Subcutaneous adipose tissue (tissue), 4 donors: ENCODE data around the gene PRICKLE3. TPM values are rescaled to one million over a fixed set of nuclear protein-coding genes. Genes with fewer than 3 reads are reported as not detected.

Experiments used
- total RNA-seq, 4 donors: library from RNA; depleted of rRNA; stranded (reverse); fragments of >200 nt; gene quantifications; one replicate each; pipeline ENCODE4 v1.1.0, GENCODE V29; 2016
- TF ChIP-seq, protein P1 (sequence below): fragments of 450-650 bp; IDR thresholded peaks from one replicate; pipeline ENCODE4 v1.5.1; 2016; ENCODE audit warnings: low read depth, mild to moderate bottlenecking, control low read depth, antibody characterized with exemption, moderate library complexity

Gene PRICKLE3
- total RNA-seq, 4 donors from 2014 or later, result 10.7 to 19.4 (median 13.8) TPM

DNA sequence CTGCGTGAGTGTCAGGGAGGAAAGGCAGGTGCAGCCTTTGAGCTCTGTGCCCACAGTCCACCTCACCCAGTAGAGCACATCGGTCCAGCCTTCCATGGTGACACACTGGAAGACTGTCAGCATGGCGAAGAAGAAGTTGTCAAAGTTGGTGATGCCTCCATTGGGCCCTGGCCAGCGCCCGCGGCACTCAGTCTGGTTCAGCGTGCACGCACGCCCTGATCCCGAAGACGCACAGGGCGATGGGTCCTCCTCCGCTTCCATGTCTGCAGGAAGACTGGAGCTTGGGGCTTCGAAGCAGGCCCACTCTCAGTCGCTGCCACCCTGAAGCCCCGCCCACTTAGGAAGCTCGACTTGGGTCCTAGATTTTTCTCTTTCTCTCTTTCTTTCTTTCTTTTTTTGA lies 42.0 kb upstream of the PRICKLE3 start:
- TF ChIP-seq, protein P1, sequence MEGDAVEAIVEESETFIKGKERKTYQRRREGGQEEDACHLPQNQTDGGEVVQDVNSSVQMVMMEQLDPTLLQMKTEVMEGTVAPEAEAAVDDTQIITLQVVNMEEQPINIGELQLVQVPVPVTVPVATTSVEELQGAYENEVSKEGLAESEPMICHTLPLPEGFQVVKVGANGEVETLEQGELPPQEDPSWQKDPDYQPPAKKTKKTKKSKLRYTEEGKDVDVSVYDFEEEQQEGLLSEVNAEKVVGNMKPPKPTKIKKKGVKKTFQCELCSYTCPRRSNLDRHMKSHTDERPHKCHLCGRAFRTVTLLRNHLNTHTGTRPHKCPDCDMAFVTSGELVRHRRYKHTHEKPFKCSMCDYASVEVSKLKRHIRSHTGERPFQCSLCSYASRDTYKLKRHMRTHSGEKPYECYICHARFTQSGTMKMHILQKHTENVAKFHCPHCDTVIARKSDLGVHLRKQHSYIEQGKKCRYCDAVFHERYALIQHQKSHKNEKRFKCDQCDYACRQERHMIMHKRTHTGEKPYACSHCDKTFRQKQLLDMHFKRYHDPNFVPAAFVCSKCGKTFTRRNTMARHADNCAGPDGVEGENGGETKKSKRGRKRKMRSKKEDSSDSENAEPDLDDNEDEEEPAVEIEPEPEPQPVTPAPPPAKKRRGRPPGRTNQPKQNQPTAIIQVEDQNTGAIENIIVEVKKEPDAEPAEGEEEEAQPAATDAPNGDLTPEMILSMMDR, result no peak

- TF ChIP-seq, protein P1, result no peak
Measured at GRCh38 chrX:49227726-49228125, 41.6 kb upstream of the PRICKLE3 start.

GRCh38 chrX:49226946-49227345 lies 40.8 kb upstream of the PRICKLE3 start:
- TF ChIP-seq, protein P1, result no peak

GRCh38 chrX:49225858-49226257 lies 39.7 kb upstream of the PRICKLE3 start:
- TF ChIP-seq, protein P1, result no peak

DNA sequence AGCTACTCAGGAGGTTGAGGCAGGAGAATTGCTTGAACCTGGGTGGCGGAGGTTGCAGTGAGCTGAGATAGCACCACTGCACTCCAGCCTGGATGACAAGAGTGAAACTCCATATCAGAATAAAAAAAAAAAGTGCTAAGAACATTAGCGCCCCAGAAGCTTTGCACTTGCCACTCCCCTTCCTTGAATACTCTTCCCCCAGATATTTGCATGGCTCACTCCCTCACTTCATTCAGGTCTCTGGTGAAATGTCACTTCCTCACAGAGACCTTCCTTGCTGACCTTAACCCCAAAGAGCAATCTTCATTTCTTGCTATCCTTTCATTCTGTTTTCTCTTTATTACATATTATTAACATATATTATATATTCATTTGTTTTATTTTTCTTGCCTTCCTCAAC lies 35.7 kb upstream of the PRICKLE3 start:
- TF ChIP-seq, protein P1, result no peak

DNA sequence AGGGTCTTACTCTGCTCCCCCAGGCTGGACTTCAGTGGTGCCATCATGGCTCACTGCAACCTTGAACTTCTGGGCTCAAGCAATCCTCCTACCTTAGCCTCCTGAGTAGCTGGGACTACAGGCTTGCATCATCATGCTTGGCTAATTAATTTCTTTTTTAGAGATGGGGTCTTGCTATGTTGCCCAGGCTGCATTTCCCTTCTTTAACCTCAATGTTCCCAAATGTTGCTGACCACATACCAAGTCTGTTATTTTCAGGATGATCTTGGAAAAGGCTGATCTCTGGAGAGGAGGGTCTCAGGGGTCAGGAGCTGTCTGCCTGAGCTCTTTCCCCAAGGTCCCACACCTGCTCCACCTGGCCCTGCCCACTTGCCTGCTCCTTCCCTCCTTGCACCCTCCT lies 33.9 kb upstream of the PRICKLE3 start:
- TF ChIP-seq, protein P1, result no peak

- TF ChIP-seq, protein P1, result no peak
Measured at GRCh38 chrX:49214996-49215526, 28.9 kb upstream of the PRICKLE3 start.

GRCh38 chrX:49214416-49214815 lies 28.2 kb upstream of the PRICKLE3 start:
- TF ChIP-seq, protein P1, result no peak
